T-helper 1 cell treated with Interleukin-12 subunit alpha and Interleukin-12 subunit beta and Interleukin-4 antibody, amounts not matched to agents 30 μg/mL and 1 μg/mL, for 36 hours (primary cell): ENCODE measurements around the gene TMEM258.

Experiments used
- H3K27ac Mint-ChIP-seq: one replicate; pipeline ENCODE4 v1.8.0; 2021; ENCODE audit warnings: mild to moderate bottlenecking, mixed read lengths
- H3K27me3 Mint-ChIP-seq: one replicate; pipeline ENCODE4 v1.8.0; 2021; ENCODE audit warnings: low read depth, mixed read lengths
- H3K36me3 Mint-ChIP-seq: one replicate; pipeline ENCODE4 v1.8.0; 2021; ENCODE audit warnings: low read depth, mixed read lengths
- H3K4me1 Mint-ChIP-seq: one replicate; pipeline ENCODE4 v1.8.0; 2021; ENCODE audit warnings: low read depth, mixed read lengths
- H3K4me3 Mint-ChIP-seq: one replicate; pipeline ENCODE4 v1.8.0; 2021; ENCODE audit warnings: mild to moderate bottlenecking, moderate library complexity, mixed read lengths
- H3K9me3 Mint-ChIP-seq: one replicate; pipeline ENCODE4 v1.8.0; 2021; ENCODE audit warnings: mixed read lengths

Gene TMEM258

DNA sequence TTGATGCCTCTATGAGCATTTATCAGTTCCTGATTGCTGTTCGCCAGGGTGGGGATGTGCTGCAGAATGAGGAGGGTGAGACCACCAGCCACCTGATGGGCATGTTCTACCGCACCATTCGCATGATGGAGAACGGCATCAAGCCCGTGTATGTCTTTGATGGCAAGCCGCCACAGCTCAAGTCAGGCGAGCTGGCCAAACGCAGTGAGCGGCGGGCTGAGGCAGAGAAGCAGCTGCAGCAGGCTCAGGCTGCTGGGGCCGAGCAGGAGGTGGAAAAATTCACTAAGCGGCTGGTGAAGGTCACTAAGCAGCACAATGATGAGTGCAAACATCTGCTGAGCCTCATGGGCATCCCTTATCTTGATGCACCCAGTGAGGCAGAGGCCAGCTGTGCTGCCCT lies 3.1 kb upstream of the TMEM258 start:
- H3K9me3 Mint-ChIP-seq: no peaks in the 10 kb centered on the region
- no peak overlapping the region for H3K27ac Mint-ChIP-seq
- peak overlapping the region; percentile 48 for H3K4me3 Mint-ChIP-seq
- no peaks in the 10 kb centered on the region for H3K27me3 Mint-ChIP-seq
- H3K36me3 Mint-ChIP-seq: peaks cover 30% of the 10 kb centered on the region
- peaks cover 41% of the 10 kb centered on the region for H3K4me1 Mint-ChIP-seq

GRCh38 chr11:61794579-61794978 lies 2.2 kb upstream of the TMEM258 start:
- peaks cover 34% of the 10 kb centered on the region for H3K36me3 Mint-ChIP-seq
- H3K9me3 Mint-ChIP-seq: no peaks in the 10 kb centered on the region
- no peak overlapping the region for H3K27ac Mint-ChIP-seq
- peaks cover 45% of the 10 kb centered on the region for H3K4me1 Mint-ChIP-seq
- H3K27me3 Mint-ChIP-seq: no peaks in the 10 kb centered on the region
- peak overlapping the region; percentile 28 for H3K4me3 Mint-ChIP-seq

DNA sequence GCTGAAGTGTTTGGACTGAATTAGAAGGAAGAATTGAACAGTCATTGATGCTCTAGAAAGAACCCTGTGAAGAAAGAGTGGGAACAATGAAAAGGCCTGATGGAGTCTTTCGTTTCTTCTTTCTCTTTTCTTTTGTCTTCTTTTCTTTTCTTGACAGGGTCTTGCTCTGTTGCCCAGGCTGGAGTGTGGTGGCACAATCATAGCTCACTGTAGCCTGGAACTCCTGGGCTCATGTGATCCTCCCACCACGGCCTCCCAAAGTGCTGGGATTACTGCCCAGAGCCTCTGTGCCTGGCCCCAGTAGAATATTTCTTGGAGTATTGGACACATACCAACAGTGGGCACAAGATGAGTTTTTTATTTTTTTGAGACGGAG lies 1.4 kb upstream of the TMEM258 start:
- Mint-ChIP-seq H3K4me3 (peak overlapping the region; percentile 87), H3K36me3 (peaks cover 36% of the 10 kb centered on the region), H3K27ac (peak overlapping the region; percentile 97), H3K27me3 (no peaks in the 10 kb centered on the region), H3K4me1 (peaks cover 40% of the 10 kb centered on the region), H3K9me3 (no peaks in the 10 kb centered on the region)

- H3K27me3 Mint-ChIP-seq: no peaks in the 10 kb centered on the region
- H3K36me3 Mint-ChIP-seq: peaks cover 38% of the 10 kb centered on the region
- peak overlapping the region; percentile 97 for H3K27ac Mint-ChIP-seq
- H3K4me3 Mint-ChIP-seq: peak overlapping the region; percentile 87
- peaks cover 40% of the 10 kb centered on the region for H3K4me1 Mint-ChIP-seq
- no peaks in the 10 kb centered on the region for H3K9me3 Mint-ChIP-seq
These were observed 857 bp upstream of the TMEM258 start for GRCh38 chr11:61793083-61793828.

DNA sequence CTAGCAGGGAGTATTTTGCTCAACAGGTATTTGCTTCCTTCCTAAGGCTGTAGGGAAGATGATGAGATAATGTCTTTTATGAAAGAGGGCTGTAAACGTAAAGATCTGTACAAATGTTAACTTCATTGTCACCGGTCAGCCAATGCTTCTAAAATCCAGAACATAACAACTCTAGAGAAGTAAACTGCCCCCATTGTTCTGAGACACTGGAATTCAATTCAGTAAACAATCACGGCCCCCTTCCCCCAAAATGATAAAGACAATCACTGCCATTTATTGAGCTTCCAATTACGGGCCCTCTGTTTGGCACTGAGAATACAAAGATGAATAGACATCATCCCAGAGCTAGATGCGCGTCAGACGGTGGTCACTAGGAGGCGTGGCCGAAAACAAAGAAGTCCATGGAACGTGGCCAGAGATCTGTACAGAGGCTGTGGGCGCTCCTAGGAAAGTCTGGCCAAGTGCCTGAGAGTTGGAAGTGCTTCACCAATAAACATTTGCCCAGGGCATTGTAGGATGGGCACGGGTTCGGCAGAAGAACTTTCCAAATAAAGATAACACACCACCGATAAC lies 576 bp downstream of the TMEM258 start:
- Mint-ChIP-seq H3K4me3 (peak overlapping the region; percentile 87), H3K4me1 (peaks cover 37% of the 10 kb centered on the region), H3K36me3 (peaks cover 36% of the 10 kb centered on the region), H3K27ac (peak overlapping the region; percentile 97), H3K27me3 (no peaks in the 10 kb centered on the region), H3K9me3 (no peaks in the 10 kb centered on the region)

DNA sequence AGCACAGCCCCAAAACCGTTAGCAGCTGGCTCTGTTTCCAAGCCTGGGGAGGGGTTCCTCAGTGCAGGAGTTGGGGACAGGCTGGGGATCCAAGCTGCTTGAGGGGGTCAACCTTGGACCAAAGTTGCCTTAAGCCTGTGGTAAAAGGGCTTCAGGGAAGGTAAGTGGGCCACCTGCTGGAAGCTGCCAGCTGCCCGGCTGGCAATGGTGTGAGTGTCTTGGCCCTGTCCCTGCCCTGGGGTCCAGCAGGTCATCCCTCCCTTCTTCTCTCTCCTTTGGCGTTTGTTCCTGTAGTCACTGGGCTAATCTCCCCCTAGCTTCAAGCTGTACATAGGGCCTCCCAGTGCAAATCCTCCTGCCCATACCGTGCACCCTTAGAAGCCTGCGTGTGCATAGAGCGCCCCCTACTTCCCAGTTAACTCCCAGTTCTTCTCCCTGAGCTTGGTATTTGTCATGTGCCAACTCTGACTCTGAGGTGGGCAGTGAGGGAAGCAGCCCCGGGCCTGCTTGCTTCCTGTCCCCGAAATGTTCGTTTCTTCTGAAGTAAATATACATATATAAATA lies 4.4 kb downstream of the TMEM258 start:
- no peaks in the 10 kb centered on the region for H3K27me3 Mint-ChIP-seq
- peaks cover 18% of the 10 kb centered on the region for H3K4me1 Mint-ChIP-seq

GRCh38 chr11:61785837-61786402 lies 6.5 kb downstream of the TMEM258 start:
- Mint-ChIP-seq H3K36me3 (peaks cover 30% of the 10 kb centered on the region), H3K9me3 (no peaks in the 10 kb centered on the region), H3K27ac (no peak overlapping the region), H3K4me1 (peaks cover 10% of the 10 kb centered on the region), H3K27me3 (no peaks in the 10 kb centered on the region), H3K4me3 (no peak overlapping the region)

More for the DNA sequence above, 4.4 kb downstream of the TMEM258 start:
- no peak overlapping the region for H3K27ac Mint-ChIP-seq
- no peaks in the 10 kb centered on the region for H3K9me3 Mint-ChIP-seq
- no peak overlapping the region for H3K4me3 Mint-ChIP-seq
- peaks cover 37% of the 10 kb centered on the region for H3K36me3 Mint-ChIP-seq

DNA sequence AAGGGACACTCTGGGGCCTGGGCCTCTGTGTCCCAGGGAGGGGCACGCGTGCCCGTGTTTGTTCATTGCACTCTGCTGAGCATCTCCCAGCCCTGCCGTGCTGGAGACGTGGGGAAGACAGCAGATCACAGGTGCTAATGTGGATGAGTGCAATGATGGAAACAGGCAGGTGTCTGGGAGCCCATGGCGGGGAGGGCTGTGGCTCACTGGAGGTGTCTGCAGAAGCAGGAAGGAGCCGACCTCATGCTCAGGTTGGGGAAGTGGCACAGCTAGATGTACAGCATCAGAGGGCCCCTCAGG lies 7.9 kb downstream of the TMEM258 start:
- Mint-ChIP-seq H3K27me3 (no peaks in the 10 kb centered on the region), H3K27ac (no peak overlapping the region), H3K36me3 (peaks cover 22% of the 10 kb centered on the region), H3K4me3 (no peak overlapping the region), H3K9me3 (no peaks in the 10 kb centered on the region), H3K4me1 (peaks cover 3% of the 10 kb centered on the region)

- Mint-ChIP-seq H3K9me3 (no peaks in the 10 kb centered on the region), H3K27ac (no peak overlapping the region), H3K36me3 (peaks cover 18% of the 10 kb centered on the region), H3K4me1 (peaks cover 3% of the 10 kb centered on the region), H3K27me3 (no peaks in the 10 kb centered on the region), H3K4me3 (no peak overlapping the region)
These were observed 8.5 kb downstream of the TMEM258 start for GRCh38 chr11:61783717-61784505.

GRCh38 chr11:61782841-61783240 lies 9.6 kb downstream of the TMEM258 start:
- H3K4me1 Mint-ChIP-seq: peaks cover 2% of the 10 kb centered on the region

DNA sequence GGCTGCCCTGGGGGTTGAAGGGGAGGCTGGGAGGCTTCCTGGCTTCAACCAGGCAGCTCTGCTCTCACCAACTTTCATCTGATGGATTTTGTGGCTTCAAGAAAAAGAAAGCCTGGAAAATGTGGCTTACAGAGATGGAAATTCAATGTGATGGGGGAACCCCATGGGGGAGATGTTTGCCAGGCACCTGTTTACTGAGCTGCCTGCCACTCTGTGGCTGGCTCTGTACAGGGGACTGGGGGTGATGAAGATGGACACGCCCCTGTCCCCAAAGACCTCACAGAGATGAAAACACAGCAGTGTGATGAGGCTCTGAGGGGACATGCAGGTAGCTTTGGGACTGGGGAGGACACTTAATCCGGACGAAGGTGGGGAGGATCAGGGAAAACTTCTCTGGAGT lies 10.1 kb downstream of the TMEM258 start:
- no peak overlapping the region for H3K27ac Mint-ChIP-seq
- no peaks in the 10 kb centered on the region for H3K27me3 Mint-ChIP-seq
- H3K9me3 Mint-ChIP-seq: no peaks in the 10 kb centered on the region
- no peak overlapping the region for H3K4me3 Mint-ChIP-seq
- H3K4me1 Mint-ChIP-seq: peaks cover 3% of the 10 kb centered on the region
- H3K36me3 Mint-ChIP-seq: peaks cover 11% of the 10 kb centered on the region

More at GRCh38 chr11:61782841-61783240, 9.6 kb downstream of the TMEM258 start:
- no peaks in the 10 kb centered on the region for H3K9me3 Mint-ChIP-seq
- no peaks in the 10 kb centered on the region for H3K27me3 Mint-ChIP-seq
- H3K36me3 Mint-ChIP-seq: peaks cover 11% of the 10 kb centered on the region
- no peak overlapping the region for H3K4me3 Mint-ChIP-seq
- H3K27ac Mint-ChIP-seq: no peak overlapping the region

- Mint-ChIP-seq H3K36me3 (peaks cover 11% of the 10 kb centered on the region), H3K4me1 (peaks cover 6% of the 10 kb centered on the region), H3K4me3 (no peak overlapping the region), H3K9me3 (no peaks in the 10 kb centered on the region), H3K27me3 (no peaks in the 10 kb centered on the region), H3K27ac (no peak overlapping the region)
These were observed 10.8 kb downstream of the TMEM258 start for GRCh38 chr11:61781585-61781984.

DNA sequence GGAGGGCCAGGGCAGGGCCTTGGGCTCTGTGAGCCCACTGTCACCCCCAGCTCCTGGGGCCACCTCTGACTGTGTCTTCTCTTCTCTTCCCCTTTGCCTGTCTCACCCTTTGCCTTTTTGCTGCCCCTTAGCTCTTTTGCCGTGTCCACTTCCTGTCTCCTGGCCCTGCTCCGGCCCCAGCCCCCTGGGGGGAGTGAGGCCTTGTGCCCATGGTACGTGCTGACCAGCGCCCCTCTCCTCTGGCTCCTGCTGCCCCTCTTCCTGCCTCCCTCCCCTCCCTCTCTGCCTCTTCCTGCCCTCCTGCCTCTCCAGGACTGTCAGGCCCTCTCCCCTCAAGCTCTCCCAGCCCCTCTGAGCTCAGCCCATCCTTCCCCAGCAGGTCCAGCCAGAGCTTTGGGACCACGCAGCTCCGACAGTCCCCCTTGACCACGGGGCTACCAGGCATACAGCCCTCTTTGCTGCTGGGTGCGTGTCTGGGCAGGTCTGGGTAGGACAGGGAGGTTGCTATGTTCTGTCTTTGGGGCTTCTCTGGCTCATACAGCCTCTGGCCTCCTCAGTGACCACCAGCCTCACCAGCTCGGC lies 11.7 kb downstream of the TMEM258 start:
- no peaks in the 10 kb centered on the region for H3K27me3 Mint-ChIP-seq
- no peak overlapping the region for H3K27ac Mint-ChIP-seq

More for the DNA sequence above, 11.7 kb downstream of the TMEM258 start:
- Mint-ChIP-seq H3K9me3 (no peaks in the 10 kb centered on the region), H3K4me3 (no peak overlapping the region), H3K36me3 (peaks cover 11% of the 10 kb centered on the region), H3K4me1 (peaks cover 8% of the 10 kb centered on the region)
